Stimulated activated CD8-positive, alpha-beta memory T cell treated with anti-CD3 and anti-CD28 coated beads, Interleukin-15, amount 100 ng/mL, for 24 hours (primary cell): Measurements from ENCODE around the gene PLP2.

ENCODE experiments used
- DNase-seq: peaks from one replicate; pipeline ENCODE4 v3.0.0-alpha.2; 2020; ENCODE audit warnings: low read depth

PLP2 gene

DNA sequence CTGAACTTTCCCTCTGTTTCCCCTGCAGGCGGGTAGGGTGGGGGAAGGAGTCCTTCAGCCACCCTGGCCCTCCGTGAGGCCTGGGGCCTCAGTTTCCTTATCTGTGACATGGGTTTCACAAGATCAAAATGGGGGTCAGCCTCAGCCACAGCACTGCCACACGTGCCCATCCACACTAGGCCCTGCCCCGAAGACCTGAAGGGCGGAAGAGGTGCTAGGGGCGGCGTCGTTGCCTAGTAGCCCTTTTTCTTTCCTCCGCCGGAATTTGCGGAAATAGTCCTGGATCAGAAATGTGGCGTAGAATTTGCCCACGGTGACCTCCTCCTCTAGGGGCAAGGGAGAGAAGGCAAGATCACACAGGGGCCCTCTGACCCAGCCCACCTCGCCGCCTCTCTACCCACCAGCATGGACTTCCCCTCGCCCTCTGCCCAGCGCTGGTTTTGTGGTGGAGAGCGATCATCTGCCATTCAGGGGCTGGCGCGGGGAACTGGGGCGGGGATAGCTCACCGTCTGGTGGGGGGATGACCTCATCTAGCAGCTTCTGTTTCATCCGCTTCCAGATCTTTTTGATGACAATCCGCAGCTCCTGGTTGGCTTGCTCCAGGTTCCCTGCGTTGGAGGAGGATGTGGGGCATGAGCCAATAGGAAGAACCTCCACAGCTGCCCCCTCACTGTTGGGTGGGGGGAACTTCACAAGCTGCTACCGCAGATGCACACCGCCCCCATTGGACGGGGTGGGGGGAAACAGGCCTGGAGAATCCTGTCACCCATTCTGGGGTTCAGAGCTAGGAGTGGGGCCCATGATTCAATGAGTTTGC is 37.9 kb downstream of the PLP2 start:
- DNase-seq: no peak

DNA sequence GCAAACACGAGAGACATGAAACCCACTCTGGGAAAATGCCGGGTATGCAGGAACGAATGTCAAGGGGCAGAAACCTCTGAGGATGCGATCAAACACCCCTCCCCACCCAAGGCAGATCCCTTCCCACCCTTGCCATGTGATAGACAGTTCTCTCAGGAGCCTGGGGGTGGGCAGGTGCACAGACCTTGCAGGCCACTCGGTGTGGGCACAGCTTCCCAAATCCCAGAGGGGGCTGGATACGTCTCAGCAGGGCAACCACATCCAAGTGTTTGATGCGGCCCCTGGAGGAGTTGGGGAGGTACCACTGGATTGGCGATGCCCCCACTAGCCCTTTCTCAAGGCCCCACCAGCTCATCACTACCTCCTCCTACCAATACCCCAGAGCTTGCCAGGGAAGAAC is 38.7 kb downstream of the PLP2 start:
- no peak for DNase-seq

DNA sequence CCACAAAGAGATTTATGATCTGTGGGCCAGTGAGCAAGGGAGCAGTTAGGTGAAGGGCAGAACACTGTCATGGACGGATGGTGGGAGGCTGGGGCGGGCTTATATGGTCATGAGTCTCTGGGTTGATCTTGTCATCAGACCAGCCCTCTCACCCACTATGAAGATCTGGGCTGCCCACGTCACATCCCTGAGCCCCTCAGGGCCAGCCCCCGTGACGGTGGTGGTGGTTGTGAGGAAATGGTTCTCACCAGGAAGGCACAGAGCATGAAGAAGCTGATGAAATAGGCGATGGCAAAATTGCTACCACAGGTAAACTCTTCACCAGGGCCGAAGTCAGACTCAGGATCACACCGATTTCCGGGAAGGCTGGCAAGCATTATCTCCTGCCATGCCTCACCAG is 39.4 kb downstream of the PLP2 start:
- DNase-seq: no peak

DNA sequence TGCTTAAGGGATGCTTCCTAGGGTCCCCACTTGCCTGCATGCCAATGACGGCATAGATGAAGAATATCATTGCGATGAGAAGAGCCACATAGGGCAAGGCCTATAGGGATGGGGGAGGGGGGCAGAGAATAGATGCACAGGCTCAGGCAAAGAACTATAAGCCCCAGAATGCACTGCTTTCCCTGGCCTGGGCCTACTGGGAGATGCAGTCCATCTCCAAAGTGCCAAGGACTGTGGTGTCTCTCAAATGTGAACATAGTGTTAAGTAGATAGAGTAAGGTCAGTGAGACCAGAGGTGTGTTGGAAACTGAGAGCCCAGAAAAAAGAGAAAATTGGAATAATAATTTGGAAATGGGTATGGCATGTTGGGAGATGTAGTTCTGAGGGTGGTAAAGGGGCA is 40.5 kb downstream of the PLP2 start:
- DNase-seq: no peak

DNA sequence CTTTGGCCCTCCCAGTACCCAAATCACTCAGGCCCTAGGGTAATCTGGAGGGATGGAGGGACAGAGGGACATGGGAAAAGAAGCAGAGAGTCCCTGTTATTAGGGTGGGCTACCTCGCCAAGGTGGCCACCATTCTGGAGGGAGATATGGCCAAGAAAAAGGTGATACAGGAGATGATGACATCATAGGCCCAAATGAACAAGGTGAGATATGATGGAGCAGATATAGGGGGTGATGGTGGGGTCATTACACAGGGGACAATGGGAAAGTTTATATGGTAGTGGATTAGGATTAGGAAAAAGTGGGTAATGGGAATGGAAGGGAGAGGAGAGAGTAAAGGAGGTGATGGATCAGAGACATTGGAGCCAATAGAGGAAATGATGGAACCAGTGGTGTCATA is 41.2 kb downstream of the PLP2 start:
- DNase-seq: no peak

DNA sequence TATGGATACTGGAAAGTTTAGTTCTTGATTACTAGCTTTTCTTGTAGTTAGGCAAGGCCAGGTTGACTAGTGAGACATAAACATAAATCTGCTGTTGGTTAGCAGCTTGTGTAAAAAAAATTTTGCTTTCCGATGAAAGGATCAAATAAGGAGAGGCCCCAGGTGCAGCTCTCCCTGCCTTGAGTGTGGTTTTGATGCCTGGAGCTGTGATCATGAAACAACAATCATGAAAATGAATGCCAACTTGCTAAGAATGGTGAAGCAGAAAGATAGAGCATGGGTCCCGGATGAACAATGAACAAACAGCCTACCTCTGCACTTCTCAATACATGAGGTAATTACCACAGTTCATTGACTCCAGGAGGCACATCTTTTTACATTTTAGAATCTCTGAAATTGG is 42.7 kb downstream of the PLP2 start:
- DNase-seq: no peak

DNA sequence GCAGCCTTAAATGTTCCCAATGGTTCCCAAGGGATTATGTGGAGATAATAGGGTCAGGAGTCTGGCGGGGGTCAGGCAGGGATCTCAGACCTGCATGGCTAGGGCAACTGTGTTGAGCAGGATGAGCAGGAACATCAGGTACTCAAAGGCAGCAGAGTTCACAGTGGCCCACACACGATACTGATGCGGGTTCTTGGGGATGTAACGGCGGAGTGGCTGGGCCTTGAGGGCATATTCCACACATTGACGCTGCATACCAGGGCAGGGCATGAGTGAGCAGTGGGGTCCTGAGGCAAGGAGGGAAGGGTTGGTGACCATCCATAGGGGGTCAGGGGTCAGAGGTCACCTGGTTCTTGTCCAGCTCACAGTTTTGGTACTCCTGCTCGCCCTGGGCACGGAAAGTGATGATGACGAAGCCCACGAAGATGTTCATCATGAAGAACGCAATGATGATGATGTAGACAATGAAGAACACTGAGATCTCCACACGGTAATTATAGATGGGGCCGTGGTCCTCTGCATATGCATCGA is 43.4 kb downstream of the PLP2 start:
- DNase-seq: no peak

DNA sequence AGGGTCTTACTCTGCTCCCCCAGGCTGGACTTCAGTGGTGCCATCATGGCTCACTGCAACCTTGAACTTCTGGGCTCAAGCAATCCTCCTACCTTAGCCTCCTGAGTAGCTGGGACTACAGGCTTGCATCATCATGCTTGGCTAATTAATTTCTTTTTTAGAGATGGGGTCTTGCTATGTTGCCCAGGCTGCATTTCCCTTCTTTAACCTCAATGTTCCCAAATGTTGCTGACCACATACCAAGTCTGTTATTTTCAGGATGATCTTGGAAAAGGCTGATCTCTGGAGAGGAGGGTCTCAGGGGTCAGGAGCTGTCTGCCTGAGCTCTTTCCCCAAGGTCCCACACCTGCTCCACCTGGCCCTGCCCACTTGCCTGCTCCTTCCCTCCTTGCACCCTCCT is 48.4 kb downstream of the PLP2 start:
- no peak for DNase-seq

DNA sequence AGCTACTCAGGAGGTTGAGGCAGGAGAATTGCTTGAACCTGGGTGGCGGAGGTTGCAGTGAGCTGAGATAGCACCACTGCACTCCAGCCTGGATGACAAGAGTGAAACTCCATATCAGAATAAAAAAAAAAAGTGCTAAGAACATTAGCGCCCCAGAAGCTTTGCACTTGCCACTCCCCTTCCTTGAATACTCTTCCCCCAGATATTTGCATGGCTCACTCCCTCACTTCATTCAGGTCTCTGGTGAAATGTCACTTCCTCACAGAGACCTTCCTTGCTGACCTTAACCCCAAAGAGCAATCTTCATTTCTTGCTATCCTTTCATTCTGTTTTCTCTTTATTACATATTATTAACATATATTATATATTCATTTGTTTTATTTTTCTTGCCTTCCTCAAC is 50.2 kb downstream of the PLP2 start:
- no peak for DNase-seq
